Measurements from ENCODE around the gene OR10AD1.

- TF ChIP-seq POLR2A (IDR thresholded peaks at IDR 0.05; ENCODE audit: low read length) (no peak), GATA1 (IDR thresholded peaks at IDR 0.05; ENCODE audit: low read depth, low read length) (no peak)
Observed at GRCh38 chr12:48216785-48217184, 13.7 kb upstream of the OR10AD1 start.
